Glomerular endothelial cell (primary cell): Measurements from ENCODE around the gene CCDC70. TPM values are rescaled to one million over a fixed set of nuclear protein-coding genes. Genes with fewer than 3 reads are reported as not detected.
"Not testable (repeated sequence)": the region's sequence is repeated elsewhere in the genome, so short reads cannot be mapped to it uniquely, and the experiment has no call there.

Experiments used
- DNase-seq: peaks from one replicate; pipeline ENCODE4 v3.0.0-alpha.2; 2011; ENCODE audit warnings: low read depth, low spot score; ENCODE audit errors: extremely low read depth
- total RNA-seq: library from RNA; depleted of rRNA; stranded (reverse); fragments of >200 nt; gene quantifications from 2 replicates; pipeline ENCODE4 v1.2.3, GENCODE V29; 2015

Gene CCDC70
- not detected in 2 replicates for total RNA-seq

DNA sequence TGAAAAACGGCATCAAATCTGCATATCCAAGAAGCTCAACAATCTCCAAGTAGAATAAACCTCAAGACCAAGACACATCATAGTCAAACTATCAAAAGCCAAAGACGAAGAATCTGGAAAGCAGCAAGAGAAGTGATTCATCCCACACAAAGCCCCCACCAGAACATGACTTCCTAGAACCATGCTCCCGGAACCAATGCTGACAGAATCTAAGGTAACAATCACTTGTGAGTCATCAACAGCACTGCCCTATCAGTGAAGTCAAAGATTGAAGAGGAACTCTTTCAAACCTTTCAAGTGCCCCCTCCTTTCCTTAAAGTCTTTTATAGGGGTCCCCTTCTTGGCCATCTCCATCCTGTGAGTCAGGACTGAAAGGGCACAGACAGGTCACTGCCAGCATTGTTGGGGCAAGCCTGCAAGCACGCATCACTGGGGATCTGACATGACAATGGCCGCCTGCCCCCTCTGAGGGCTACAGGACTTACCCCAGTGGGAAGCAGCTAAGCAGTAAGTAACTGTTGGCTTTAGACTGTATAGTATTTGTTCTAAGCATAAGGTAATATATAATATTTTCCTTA lies at the start of gene CCDC70:
Gene CCDC70 (plus strand): TSS at position 247 of the 578 bp plus-strand sequence. CDS start 3,443 bp downstream, outside the sequence.
- DNase-seq, result no peak

DNA sequence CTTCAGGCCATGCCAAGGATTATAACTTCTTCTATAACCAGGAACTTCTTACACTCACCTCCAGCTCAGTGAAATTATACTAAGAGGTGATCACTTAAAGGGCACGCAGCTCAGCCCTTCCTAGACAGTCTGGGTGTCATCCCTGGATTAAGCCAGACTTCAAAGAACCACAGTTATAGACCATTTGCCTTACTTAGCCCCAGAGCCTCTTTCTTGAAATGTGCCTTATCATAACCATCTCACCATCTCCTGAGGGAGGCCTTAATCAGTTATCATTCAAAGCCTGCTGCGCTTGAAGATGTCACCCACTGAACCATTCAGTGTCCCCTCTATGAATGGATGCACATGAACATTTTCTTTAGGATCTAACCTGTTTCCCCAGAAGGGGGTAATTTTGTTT lies 47.7 kb upstream of the CCDC70 start:
- DNase-seq, result no peak

DNA sequence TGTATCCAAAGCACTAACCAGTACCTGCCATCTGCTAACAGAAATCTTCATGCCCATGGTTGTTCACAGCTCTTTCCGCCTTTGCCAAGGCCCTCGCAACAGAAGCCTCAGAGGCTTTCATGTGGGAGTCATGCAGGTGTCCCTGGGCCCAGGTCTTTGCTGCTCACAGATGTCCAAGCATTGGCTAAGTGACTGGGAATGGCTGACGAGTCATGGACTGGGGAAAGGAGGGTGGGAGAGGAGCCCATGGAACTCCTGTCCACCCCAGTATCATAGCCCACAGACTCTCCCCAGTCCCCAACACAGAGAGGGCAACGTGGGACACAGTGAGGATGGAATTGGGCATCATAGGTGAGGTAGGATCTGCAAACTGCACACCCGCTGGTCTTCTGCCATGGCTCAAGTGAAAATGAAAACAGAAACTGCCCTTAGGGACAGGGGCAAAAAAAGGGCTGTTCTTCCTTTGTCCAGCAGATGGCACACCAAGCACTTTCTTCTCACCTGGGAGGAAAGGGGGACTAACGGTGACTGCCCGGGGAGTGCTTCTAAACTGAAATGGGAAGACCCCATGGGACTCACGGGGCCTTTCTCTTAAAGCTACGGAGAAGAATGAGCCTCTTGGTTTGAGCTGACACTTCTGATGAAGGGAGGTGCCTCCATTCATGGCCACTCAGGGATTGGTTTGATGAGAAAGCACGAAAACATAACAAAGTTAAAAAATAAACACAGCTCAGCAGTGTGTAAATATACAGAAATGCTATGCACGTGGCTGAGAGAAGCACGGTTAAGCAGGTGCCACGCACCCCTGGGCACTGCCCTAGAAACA lies 46.7 kb upstream of the CCDC70 start:
- no peak for DNase-seq

DNA sequence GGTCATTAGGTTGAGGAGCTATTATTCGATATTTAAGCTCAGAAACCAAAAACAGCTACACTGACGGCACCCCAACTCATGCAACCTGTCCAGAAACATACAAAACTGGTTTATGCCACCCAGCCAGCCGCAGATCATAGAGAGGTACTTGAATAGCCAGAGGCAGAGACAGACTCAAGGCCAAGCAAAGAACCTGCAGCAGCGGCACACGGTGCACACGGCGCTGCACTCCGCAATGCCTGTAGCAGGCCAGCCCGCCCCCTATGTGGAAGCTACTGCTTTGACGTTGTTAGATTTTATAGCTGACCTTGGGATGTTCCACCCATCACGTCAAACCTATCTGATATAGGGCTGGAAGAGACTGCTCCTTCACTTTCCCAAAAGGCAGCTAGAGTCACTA lies 45.9 kb upstream of the CCDC70 start:
- DNase-seq, result no peak

DNA sequence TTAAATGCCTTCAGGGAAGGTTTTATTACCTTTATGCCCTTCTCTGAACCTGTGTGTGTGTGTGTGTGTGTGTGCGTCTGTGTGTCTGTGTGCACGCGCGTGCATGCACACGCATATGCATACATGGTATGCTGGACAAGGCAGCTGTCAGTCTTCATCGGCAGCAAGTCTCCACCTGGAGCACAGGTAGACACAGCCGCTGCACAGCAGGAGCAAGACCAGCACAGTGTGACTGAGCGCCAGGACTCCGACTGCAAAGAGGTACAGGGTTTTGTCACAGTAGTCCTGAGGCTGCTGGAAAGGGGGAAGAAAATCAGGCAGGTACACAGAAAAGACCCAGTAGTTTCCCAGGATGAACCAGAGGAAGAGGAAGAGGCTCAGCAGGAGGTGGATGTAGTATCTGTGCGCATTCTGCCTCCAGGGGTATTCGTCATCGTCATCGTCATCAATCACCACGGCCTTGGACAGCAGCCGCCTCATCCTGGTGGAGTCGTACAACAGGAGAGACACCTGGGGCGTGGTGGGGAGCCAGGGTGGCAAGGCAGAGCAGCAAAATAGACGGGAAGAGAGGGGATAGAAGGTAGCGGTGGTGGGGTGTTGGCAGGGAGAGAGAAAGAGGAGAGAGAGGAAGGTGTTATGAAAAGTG lies 45.0 kb upstream of the CCDC70 start:
- no peak for DNase-seq

DNA sequence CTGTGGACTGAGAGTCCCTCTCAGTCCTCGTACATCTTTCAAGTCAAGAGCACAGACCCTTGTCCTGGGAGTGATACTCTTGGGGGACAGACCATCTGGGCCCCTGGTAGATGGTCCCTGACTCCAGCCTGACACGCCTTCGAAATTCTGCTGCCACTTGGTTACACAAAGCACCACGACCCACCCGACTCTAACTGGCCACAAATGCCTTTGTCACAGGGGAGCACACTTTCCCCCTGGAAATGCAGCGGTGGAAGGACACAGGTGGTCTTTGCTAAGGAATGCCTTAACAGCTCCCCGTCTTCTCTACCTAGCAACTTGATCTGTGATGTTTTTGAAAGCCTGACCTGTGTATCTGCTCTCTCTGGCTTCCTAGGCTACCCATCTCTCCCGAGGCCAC lies 44.1 kb upstream of the CCDC70 start:
- DNase-seq, result no peak

DNA sequence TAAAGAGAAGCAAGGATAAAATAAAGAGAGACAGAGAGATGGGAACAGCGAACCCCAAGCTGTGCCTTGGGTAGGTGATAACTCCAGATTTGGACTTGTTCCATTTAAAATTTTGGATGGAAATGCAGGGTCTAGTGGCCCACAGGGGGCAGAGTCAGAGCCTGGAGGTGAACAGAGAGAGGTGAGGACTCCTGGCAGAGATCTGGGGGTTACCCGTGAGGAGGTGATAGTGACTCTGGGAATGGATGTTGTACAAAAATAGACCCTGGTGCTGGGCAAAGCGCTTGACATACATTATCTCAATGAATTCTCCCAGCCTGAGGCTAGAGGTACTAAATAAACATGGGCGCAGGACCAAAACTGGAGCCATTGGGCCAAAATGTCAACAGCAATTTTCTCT lies 43.5 kb upstream of the CCDC70 start:
- no peak for DNase-seq

DNA sequence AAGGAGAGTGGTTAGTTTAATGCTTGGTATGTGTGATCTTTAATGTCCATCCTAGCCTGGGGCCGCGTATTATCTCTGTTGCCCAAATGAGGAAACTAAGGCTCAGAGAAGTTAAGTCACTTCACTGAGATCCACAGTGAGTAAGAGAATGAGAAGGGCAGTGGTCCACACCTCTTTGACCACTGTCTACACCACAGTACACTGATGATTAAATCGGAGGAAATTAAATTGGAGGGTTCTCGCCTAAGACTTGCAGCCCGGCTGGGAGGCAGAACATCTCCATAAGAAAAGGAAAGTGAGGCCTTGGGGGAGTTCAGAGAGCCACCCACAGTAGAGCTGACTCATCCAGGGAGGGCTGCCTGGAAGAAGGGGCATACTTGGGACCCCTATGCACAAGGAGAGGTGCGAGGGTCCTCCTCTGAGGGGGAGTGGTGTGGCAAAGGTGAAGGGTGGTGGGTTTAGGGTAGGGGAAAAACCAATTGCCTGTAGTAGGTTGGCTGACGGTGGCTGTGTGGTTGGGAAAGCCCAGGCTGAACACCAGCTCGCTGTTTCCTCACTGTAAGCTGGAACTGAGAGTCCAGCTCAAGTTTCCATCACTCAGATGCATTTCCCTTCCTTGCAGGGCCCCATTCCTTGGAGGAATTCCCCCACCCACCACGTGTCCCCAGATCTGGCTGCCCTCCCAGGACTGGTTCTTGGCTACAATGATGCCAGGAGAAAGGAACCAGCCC lies 42.8 kb upstream of the CCDC70 start:
- no peak for DNase-seq

DNA sequence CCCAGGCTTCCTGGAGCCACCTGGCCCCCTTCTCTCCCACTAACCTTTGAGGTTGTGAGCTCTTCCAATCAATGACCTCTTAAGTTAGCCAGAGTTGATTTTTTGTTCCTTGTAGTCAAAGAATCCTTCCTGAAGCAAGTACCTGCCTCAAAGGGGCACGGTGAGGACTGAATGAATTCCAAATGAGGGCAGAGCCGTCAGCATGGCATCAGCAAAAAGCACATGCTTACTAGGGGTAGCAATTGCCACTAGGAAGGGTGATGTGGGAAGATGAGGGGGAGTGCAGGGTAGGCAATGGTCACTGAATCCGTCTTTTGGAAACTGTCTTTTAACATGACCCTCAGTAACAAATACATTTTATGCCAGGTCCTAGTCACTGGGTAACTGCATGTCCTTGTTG lies 42.2 kb upstream of the CCDC70 start:
- DNase-seq, result no peak

DNA sequence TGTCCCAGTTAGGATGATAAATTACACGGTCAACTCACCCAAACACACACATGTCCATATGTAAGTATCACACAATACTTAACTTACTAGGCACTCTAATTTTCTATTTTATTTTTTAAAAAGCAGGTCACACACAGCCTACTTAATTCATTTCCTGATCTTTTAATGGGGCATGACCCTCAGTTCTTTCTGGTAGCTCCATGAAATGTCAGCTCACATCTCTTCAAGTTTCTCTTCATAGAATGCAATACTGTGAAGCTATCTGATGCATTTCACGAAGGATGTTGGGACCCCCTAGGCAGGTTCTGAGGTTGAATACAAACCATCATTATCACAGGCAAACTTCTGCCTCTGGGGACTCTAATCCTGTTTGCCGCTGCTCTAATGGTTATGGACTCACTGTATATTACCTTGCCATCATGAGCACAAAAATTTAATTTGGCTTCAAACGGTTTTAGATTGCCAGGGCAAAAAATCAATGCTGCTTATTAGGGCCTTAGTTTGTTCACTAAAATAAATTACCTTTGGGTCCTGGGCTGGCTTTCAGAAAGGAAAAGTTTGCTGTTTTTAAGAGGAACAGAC lies 41.7 kb upstream of the CCDC70 start:
- DNase-seq, result no peak

DNA sequence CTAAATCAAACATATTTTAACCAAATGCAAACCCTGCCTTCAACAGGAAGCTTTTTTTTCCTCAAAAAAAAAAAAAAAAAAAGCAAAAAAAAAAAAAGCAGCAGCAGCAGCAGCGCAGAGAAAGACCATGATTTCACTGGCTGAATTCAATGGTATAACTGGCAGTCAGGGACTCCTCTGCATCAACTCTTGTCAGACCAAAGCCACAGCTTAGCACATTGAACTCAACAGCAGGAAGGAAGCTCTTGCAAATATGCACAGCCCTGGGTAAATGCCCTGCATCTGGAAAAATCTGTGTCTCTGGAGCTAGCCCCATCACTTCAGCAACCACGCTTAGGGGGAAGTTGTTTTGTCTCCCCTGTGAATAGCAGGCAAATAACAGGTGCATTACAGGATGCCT lies 40.2 kb upstream of the CCDC70 start:
- DNase-seq, result no peak

DNA sequence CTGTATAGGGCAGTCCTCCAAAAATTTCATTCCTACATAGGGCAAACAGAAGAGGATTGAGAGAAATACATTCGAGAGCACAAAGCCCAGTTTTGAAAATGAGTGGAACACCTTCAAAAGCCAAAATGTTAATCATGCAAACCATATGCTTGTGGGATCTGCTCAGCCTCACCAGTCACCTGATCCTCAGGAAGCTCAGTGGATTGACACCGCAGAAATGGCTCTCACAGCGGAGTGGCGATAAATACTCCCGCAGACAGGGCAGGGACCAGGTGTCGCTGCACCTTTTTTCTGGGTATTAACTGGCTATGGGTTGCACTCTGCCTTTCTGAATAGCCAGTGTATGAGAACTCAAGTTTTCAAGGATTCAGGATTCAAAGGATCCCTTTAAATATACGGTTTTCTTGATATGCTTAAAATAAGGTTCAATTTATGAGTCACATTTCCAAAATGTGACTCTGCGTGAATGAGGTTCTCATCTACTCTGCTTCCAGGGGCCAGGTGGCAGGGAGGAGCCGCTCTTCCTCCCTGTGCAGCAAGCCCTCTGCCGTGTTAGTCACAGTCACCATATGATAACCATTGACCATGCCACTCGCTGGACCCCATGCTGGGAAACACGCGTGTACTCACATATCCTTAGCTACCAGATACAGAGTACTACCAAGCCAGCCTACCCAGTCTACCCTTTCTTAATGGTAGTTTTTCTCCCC lies 39.5 kb upstream of the CCDC70 start:
- no peak for DNase-seq

DNA sequence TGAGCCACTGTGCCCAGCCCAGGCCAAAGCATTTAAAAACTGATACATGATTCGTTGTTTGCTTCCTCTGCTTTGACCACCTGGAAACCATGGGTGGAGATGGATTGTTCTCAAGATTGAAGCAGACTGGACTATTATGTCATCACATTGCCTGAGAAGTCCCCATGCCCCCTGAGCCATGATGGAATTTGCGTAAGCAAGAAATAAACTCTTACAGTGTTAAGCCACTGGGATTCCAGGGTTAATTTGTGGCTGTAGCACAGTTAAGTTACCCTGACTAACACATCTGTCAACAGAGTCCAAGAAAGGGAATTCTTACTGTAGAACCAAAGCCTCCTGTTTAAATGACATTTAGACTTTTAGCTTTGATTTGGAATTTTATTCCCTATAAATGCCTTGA lies 38.4 kb upstream of the CCDC70 start:
- no peak for DNase-seq

DNA sequence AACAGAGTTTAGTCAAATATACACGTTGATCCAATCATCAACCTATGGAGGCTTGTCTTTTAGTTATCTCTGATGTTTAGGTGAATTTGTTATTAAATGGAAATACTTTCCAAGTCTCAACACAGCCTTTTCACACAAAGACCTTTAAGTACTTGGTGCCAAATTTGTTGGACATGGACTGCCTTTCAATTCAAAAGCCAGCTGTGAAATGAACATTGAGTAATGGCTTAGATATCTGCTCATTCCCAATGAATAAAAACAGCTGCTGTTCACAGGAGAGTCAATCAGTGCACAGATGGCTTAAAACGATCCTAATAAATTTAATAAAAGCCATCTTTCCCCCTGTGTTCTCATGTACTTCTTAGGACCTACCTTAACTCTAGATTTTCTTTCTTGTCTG lies 37.9 kb upstream of the CCDC70 start:
- no peak for DNase-seq

DNA sequence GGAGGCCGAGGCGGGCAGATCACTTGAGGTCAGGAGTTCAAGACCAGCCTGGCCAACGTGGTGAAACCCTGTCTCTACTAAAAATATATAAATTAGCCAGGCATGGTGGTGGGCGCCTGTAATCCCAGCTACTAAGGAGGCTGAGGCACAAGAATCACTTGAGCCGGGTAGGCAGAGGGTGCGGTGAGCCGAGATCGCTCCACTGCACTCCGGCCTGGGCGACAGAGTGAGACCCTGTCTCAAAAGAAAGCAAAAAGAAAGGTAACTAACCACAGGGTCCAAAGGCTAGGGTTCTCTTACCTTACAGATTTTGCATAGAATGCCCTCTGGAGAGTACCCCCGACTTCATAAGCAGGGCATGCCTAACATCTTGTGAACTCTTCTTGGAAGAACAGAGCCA lies 37.1 kb upstream of the CCDC70 start:
- DNase-seq, result not testable (repeated sequence)

DNA sequence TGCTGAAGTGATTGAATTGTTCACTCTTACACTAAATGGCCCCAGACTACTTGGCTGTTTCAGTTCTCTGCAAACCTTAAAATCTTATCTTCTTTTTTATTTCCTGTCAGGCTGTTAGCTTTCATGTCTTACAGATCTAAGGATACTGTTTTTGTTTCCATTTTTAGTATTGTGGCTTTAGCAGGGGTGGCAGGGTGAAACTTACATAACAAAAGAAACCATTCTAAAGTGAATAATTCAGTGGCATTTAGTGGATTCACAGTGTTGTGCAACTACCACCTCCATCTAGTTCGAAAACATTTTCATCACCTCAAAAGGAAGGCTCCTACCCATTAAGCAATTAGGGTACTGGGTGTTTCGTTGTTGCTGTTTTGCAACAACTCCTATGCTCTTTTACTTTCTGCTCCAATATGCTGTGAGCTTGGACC lies 36.6 kb upstream of the CCDC70 start:
- no peak for DNase-seq

DNA sequence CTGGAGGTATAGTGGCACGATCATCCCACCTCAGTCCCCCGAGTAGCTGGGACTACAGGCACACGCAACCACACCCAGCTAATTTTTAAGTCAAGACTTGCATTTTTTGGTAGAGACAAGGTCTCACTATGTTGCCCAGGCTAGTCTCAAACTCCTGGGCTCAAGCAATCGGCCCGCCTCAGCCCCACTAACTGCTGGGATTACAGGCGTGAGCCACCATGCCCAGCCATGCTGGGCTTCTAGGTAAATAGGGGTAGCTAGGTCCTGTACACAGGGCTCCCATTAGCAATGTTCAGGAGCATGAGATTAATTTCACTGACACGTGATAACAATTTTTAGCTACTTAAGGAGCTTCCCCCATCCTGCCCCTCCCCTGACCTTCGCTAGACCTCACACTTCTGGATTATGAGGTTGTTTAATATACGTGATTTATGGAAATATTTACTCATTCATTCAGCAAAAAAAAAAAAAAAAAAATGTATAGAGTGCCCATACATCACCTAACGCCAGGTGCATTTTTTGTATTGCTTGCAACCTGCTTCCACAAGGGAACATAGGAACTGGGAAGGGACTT lies 36.0 kb upstream of the CCDC70 start:
- DNase-seq, result no peak

DNA sequence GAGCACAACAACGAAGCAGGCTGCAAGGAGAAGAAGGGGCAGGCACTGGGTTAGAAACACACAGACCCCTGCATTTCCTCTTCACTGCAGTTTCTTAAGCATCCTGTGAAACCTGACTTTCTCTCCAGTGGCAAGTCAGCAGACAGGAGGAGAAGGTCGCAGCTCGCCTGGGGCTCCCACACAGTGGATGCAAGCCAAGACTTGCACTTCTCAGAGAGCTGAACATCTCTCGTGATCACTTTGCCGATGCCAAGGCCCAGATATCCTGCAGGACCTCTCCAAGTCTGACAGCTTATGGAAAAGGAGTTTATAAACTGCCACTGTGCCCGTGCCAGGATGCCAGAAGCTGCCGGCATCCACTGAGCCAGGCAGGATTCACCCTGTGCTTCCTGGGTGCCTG lies 35.2 kb upstream of the CCDC70 start:
- no peak for DNase-seq

DNA sequence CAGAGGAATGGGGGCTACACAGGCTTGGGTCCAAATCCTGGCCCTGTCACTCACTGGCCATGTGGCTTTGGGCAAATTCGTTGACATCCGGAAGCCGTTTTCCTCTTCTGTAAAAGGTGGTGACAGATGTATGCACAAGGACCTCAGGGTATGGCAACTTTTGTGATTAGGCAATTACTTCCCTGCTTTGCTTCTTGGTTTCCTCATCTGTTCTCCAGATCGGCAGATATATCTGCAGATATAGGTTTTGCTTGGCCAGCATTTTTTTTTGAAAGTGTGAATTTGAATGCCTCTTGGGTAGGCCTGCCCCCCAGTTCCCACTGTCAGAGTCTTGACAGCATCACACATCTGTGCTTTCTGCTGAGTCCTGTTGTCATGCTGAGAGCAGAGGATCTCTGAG lies 34.5 kb upstream of the CCDC70 start:
- DNase-seq, result no peak
